Activated T-cell treated with anti-CD3 and anti-CD28 coated beads, Interleukin-2, amount 50 U/mL, for 1 hour (primary cell): ENCODE measurements around the gene GUCY1A1.

ENCODE experiments used
- DNase-seq: peaks from one replicate; pipeline ENCODE4 v3.0.0-alpha.2; 2020

The GUCY1A1 gene

DNA sequence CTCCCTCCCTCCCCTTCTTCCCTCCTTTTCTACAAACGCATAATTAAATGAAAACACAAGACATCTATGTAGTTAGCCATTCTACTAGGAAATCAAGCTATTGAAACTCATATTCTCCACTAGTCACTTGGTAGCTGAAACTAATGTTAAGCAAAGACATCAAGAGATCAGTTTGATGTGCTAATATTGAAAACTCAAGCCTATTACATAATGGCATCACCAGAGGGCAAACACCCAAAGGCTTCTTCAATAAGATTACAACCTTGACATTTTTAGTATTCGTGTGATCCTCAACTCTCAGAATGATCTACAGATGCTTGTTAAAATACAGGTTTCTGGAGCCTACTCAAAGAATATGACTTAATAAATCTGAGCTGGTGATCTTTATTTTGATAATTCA, 6.2 kb upstream of the GUCY1A1 start:
- no peak for DNase-seq

DNA sequence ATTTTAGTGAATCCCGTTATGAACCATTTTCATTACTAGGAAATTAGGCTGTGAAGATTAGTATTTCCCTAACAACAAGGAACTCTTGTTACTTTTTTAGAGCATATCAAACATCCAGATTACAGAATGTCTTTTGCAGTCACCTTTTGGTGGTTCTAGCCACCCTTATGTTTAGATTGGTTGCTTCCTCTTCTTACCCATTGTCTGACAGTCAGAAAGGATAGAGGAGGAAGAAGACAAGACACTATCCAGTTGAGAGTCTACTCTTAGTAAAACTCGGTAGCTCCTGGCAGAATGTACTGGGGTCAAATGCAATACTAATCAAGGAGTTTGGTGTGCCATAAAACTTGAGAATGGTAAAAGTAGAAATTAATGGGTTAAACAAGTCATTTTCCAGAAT, 1.6 kb upstream of the GUCY1A1 start:
- no peak for DNase-seq

DNA sequence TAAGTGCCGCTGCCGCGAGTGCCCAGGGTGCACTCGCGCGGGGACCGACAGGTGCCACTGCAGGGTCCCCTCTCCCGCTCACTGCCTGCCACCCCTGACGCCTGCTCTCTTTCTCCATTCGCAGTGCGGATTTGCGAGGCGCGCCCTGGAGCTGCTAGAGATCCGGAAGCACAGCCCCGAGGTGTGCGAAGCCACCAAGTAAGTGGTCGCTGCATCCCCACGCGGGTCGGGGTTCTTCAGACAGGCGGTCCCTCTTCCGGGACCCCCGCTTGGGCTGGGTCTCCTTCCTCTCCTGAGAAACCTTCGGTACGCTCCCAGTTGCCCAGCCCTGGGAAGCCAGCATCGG, 547 bp downstream of the GUCY1A1 start:
- DNase-seq = no peak

DNA sequence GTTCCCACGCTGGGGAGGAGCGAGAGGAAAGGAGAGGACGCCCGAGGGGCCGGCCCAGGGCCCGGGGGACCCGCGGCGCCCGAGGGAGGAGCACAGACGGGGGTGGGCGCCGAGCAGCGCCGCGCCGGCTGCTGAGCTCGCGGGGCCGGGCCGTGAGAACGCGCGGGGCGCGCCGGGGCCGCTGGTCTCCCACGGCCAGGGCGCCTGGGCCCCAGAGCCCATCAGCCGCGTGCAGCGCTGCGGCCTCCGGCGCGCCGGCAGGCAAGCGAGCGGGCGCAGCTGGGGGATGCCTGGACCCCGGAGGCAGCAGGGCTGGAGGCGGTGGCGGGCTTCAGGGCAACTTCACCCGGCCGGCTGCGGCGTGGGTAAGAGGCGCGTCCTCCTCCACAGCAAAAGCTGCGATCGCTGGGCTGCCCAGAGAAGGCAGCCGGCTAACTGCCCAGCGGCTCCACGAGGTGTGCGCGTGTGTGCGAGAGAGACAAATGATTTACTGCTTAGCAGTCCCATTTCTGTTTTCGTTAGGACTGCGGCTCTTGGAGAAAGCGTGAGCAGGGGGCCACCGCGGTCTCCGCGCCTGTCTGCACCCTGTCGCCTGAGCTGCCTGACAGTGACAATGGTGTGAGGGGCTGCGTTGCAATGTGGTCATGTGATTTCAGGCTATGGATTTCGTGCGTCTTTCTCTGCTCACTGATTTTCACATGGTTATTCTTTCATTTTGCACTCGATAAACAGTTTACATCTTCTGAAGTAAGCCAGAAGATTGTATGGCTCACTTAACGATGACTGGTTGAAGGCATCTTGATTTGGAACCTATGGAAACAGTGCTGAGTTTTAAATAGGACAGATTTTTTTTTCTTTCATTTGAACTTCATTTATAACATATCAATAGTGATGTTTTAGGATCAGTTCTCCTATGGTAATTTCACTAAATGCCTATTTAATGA, 1.2 kb downstream of the GUCY1A1 start:
- DNase-seq = no peak

DNA sequence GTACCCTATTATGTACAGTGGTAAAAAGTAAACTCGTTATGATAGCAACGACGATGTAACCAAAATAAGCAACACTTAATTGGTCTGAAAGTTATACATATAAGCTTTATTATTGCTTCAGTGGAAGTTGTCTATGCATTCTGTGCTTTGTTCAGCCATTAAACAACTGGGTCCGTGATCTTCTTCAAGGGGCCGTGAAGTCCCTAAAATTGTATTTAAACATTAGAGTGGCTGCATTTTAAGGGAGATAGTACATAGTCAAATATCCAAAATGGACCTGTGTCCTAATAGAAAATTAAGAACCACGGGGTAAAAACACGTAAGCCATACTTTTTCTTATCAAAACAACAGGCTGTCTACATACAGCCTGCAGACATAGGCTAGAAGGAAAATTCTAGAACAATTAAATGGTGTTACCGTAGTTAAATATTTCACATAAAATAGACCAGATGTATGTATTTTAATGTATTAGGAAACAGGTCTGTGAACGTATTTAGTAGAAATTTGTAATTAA, 2.1 kb downstream of the GUCY1A1 start:
- no peak for DNase-seq

DNA sequence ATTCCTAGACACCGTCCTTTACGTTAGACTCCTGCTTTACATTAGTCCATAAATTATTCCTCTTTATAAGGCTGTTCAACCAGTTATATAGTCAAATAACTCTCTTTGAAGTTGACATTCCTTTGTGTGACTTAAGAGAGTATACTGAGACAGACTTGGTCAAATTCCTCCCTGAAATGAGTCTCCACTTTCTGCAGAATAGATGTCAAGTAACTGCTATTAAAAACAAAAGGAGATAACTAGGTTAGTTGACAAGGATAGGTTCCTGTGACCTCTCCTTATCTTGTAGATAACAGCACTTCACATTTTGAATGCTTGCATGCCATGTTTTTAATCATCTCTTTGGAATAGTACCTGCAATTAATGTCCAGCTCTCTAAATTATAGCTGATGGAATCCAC, 5.7 kb downstream of the GUCY1A1 start:
- DNase-seq = no peak

DNA sequence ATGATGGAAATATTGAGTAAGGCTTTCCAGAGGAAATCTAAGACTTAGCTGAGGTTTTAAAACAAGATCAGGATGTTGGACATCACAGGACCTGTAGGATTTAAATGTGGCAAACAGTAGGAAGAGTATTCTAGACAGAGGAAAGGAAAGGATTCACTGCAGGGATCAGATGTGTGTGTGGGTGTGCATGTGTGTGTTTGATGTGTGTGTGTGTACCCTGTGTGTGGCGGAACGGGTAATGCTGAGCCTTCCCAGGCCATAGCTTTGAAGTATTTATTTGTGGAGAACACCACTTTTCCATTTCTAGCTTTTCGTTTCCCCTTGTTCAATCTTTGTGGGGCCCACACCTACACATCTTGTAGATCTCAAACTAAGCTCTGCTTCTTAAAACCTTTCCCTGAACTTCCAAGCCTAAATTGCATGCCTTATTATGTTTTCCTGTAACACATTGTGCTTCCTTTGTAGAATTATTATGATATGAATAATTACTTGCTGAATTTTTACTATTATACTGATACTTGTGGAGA, 6.9 kb downstream of the GUCY1A1 start:
- no peak for DNase-seq

DNA sequence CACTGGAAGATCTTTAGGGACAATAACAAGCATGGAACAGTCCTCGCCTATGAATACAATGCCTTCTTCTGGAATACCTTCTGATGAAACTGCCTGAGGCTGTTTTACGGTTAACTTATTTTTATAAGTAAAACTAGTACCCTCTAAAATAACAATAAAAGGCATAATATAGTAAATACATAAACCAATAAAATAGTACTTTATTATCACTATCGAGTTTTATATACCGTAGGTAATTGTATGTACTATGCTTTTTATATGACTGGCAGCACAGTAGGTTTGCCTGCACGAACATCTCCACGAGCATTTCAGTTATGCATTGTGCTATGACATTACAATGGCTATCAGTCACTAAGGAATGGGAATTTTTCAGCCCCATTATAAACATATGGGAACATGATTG, 8.0 kb downstream of the GUCY1A1 start:
- no peak for DNase-seq

DNA sequence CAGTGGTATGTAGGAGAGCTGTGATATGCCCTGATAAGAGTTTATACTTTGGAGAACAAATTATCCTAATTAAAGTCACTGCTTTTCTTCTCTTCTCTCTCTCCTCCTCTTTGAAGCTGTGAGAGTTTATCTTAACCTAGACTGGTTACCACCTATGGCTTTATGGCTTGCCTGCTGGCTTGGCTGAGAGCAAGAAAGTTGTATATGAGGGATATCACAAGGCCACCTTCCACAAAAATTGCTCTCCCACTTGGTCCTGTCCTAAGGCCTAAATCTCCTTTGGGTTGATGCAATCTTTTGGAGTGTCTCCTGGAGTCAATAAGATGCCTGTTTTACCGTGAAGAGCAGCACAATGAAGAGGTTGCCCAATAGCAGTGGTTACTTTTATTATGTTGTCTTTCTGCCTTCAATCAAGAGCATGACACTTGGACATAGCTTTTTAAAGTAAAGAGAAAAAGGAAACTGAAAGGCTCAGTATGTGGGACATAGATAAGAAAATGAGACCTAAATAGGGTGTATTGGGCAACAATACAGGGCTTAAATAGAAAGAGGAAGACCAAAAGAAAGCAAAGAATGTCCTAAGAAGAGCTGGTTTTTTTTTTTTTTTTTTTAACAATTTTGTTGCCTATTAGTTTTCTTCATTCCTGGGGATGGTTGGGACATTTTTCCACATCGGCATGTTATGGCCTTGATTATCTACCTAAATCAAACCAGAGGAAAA, 9.2 kb downstream of the GUCY1A1 start:
- DNase-seq = no peak

DNA sequence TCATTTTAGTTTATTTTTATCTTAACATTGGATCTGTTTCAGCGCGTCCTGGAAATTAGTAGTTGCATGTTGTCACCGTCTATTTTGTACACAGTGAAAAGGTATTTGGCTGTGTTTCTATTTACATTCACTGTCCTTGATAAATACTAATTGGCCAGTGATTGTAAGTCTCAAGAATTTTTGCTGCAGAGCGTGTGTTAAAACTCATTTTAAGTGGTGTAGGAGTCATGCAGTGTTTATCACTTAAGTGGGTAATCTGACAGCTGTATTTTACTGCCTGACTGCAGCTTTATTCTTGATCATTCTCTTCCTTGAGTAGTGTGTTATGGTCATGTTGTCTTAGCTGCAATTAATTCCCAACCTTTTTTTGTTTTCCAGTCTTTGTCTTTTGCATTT, 9.8 kb downstream of the GUCY1A1 start:
- no peak for DNase-seq

DNA sequence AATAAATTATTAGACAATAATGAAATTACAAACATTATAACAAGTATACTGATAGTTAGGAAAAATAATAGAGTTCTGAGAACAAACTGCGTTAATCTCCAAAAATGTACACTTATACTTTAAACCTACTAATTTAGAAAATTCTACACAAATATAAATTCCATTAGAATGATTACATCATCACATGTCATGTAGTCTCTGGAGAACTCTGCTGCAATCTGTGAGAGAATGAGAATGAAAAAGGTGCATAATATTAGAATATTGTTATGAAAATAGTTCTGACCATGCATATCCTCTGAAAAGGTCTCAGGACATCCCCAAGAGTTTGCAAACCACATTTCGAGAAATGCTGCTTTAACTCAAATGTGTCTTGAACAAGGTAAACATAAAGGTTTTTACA, 11.4 kb downstream of the GUCY1A1 start:
- DNase-seq = no peak

DNA sequence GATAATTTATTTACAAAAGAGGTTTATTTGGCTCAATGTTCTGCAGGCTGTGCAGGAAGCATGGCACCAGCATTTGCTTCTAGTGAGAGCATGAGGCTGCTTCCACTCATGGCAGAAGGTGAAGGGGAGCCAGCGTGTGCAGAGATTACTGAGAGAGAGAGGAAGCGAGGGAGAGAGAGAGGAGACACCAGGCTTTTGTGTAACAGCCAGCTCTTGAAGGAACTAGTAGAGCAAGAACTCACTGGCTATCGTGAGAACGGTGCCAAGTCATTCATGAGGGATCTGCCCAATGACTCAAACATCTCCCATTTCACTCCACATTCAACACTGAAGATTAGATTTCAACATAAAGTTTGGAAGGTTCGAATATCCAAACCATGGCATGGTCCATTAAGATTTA, 12.7 kb downstream of the GUCY1A1 start:
- no peak for DNase-seq

DNA sequence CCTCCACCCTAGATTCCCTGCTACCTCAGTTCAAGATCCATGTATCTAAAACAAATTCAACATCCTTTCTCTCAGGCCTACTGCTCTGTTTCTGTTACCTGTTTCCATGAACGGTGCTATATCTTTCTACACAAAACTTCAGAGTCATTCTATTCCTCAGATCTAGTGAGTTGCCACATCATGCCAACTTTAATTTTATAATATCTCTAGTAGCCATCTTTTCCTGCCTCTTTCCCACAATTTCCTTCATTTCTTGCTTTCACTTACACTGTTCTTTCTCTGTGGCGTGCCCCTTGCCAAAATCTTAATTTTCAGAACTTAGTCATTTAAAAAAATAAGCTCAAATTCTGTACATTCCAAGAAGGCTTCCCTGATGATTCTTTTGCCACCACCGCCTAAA, 15.2 kb downstream of the GUCY1A1 start:
- DNase-seq = no peak

DNA sequence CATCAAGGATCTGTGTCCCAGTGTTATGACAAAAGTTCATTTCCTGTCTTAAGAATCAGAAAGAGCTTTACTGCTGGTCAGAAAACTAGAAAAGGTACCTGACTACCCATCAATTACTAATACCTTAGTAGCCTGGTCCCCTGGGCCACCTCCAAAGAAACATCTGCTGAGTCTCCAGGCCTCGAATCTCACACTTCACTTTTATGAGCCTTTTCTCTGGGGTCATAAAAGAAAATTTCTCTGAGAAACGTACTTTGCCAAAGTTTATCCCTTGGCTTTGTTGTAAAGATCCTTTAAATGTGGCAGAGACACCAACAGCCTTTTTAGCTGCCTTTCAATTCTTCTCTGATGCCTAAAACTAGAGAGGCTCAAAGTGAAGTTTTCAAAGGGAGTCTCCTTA, 17.8 kb downstream of the GUCY1A1 start:
- no peak for DNase-seq

DNA sequence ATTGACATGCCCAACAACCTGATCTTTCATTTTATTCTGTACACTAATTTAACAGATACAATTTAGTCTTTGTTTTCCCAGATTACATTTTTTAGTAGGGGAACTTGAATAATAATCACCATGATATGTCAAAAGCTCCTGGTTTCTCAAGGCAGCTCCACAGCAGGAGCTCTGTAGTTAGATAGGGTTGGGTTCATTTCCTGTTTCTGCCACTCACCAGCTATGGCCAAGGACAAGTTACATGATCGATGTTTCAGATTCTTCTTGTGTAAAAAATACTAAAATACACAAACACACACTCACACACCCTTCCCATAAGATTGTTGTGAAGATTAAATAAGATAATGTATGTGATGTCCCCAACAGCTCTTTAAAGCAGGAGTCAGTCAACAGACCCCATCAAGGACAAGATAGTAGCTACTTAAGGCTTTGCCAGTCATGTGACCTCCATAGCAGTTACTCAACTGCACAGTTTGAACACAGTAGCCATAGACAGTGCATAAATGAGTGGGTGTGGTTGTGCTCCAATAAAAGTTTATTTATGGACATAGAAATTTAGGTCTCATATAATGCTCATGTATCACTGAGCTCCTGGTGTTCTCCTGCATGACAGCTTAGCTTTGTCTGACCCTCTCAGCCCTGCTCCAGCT, 18.4 kb downstream of the GUCY1A1 start:
- DNase-seq = no peak

DNA sequence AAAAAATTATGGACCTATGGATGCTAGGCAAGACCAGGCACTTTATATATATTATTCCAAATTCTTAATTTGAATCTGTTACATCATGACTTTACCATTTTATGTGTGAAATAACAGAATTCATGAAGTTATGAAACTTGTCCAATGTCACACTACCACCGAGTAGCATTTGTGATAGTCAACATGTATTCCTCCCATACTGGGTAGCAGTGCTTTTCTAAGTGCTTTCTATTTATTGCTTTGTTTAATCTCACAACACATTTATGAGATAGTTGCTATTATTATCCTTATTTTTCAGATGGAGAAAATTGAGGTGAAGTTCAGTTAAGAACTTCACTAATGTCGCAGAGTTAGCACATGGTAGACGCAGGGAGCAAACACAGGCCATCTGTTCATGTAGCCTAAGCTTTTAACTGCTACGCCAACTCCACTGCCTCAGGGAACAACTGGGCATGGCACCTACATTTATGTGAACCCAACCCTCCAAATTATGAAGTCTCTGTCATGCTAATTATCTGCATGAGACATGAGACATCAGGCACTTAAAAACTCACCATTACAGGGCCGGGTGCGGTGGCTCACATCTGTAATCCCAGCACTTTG, 20.8 kb downstream of the GUCY1A1 start:
- DNase-seq = no peak

DNA sequence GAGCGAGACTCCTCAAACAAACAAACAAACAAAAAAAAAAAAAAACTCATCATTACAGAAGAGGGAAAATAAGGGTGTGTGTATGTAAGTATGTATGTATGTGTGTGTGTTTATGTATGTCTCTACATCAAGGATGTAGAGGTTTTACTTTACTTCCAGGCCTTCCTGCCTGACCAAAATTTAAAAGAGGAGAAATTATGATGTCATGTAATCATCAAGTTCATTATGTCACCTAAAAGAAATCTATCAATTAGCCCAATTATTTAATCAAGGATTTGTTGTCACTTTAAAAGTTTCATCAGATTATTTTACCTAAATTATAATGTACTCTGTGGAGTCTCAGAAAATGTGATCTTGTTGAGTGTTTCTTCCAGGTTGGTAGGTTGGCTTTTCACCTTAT, 21.6 kb downstream of the GUCY1A1 start:
- DNase-seq = no peak

DNA sequence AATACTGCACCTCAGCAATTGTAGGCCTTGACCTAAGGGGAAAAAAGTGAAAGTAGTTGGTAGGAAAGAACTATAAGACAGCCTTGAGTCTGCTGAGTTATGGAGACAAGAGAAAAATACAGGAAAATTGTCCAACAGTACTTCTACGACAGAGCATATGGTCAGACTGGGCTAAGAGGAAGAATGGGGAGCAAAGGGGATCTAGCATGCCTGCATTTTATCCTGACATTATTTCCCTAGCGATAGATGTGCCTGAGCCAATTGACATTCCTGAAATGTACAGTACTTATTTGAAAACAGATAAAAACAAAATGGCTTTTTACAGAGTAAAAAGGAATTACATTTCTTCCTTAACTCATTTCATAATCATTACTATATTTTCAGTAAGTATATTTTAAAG, 22.2 kb downstream of the GUCY1A1 start:
- no peak for DNase-seq

DNA sequence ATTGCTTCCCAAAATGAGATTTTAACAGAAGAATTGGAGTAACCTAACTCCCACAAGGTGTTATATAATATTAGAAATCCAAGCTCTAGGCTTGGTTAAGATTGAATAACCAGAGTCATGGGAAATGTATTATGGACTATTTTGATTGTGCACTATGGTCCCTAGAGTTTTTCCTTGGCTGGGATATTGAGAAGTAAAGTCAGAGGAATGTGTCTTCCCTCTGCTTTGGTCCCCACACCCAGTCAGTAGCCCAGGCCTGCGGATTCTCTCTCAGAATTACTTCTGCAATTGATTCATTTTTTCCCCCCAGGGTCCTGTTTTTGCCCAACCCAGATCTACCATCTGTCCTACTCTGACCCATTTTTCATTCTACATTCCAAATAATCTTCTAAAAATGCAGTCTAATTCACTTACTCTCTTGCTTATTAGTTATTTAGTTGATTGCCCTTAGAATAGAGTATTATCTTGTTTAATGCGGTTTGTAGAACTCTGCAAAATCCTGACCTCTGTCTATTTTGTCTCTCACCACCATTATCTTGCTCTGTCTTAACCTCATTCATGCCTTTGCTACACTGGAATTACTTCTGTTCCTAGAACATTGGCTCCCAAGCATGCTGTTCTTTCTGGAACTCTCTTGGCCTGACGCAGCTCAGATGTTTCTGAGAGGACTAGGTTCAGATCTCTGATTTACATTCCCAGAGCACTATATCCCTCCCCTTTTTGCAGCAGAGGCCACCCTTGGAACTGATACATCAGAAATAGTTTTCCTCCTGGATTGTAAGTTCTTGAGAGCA, 23.6 kb downstream of the GUCY1A1 start:
- no peak for DNase-seq

DNA sequence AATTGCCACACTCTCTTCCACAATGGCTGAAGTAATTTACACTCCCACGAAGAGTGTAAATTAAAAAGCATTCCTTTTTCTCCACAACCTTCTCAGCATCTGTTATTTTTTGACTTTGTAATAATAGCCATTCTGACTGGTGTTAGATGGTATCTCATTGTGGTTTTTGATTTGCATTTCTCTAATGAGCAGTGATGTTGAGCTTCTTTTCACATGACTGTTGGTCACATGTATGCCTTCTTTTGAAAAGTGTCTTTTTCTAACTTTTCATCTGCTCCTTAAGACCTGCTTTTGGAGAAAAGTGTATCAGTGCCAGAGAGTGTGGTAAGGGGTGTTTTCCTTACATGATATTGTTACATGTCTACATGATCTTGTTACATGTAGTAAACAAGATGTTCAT, 25.7 kb downstream of the GUCY1A1 start:
- DNase-seq = no peak

DNA sequence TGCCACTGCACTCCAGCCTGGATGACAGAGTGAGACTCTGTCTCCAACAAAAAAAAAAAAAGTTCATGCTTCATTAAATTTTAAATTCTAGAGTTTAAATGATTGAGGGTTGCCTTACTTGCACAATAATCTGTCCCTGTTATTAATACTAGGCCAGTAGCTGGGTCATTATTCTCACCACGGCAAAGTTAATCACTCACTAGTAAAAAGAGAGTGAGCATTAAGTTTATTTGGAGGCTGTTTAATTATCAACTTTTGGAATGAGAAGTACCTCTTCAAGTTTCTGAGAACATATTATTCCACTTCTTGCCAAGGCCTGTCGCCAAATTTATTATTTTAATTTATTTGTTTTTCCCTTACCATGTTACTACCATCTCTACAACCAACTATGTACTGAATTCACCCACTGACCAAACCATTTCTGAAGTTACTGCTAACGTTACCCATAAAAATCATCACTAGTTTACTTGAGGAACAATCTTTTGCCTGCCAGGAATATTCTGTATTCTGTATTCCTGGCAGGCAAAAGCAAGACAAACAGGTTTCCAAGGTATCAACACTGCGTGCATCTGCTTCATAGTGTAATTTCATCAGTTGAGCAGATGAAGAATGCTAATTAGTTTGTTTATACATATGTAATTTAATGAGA, 26.5 kb downstream of the GUCY1A1 start:
- DNase-seq = no peak
